SK-N-SH (cell line): ENCODE data around the gene ELOVL2.

Experiments
- CTCF ChIP-seq: fragments of 200-600 bp; sonication (generic); IDR thresholded peaks from 2 replicates; pipeline ENCODE4 v1.6.1; 2017; ENCODE audit warnings: antibody characterized with exemption, mild to moderate bottlenecking, moderate library complexity
- POLR2AphosphoS5 ChIP-seq: IDR thresholded peaks from 2 replicates; pipeline ENCODE4 v1.6.1; 2012; ENCODE audit warnings: low read depth, low read length
- RAD21 ChIP-seq: IDR thresholded peaks from 2 replicates; pipeline ENCODE4 v1.6.1; 2012; ENCODE audit warnings: mild to moderate bottlenecking, low read length
- ZBTB33 ChIP-seq: IDR thresholded peaks from 2 replicates; pipeline ENCODE4 v1.4.0; 2012; ENCODE audit warnings: low read depth, borderline replicate concordance

DNA sequence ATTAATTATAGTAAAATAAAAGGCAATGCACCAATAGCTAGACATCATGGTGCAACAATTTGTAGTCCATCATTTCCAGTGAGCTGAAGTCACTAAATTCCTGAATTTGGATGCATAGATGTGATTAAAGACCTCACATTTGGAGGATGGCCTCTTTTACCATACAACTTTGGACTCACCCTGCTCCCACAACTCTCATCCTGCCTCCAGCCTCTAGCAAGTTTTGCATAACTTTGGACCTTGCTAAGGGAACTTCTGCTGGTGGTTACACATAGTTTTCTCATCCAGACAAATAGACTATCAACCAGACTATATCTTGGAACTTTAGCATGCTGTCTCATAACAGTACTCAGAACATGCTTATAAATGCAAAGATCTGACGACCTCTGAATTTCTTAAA, 12.8 kb upstream of the ELOVL2 start:
- TF ChIP-seq CTCF: no peak
- no peak for TF ChIP-seq POLR2AphosphoS5
- no peak for TF ChIP-seq RAD21
- no peak for TF ChIP-seq ZBTB33
